ENCODE data around the gene SLC7A8.

The SLC7A8 gene

GRCh38 chr14:23132970-23133369 is 50.5 kb downstream of the SLC7A8 start:
- Histone ChIP-seq H3K14ac (ENCODE audit: low read length) (no peak overlapping the region), H3K18ac (ENCODE audit: low read length) (no peak overlapping the region), H3K23ac (ENCODE audit: low read depth, low read length, poor library complexity) (no peak overlapping the region), H3K9me3 (replicated peaks in 1 of 2; ENCODE audit: control insufficient read depth in 2 of 2, insufficient read depth in 1 of 2, low read depth in 1 of 2, low read length in 2 of 2) (peaks cover 0 to under 1% of the 10 kb centered on the region in 2 donors), H3K9ac (ENCODE audit: low read depth, low read length, poor library complexity) (no peak overlapping the region), H2AK5ac (ENCODE audit: low read depth, low read length) (no peak overlapping the region), H3K4me1 (ENCODE audit: control insufficient read depth in 2 of 2, insufficient read depth in 1 of 2, low read depth in 1 of 2, low read length in 2 of 2) (no peaks in the 10 kb centered on the region), H3K4me3 (ENCODE audit: low read length in 2 of 2) (no peak overlapping the region), H3K27ac (replicated peaks; ENCODE audit: low read length) (no peak overlapping the region), H3K4ac (ENCODE audit: low read length) (no peak overlapping the region), H3K79me1 (ENCODE audit: low read depth, low read length) (no peaks in the 10 kb centered on the region), H2BK12ac (ENCODE audit: low read length) (no peak overlapping the region), H2BK120ac (ENCODE audit: low read depth, low read length) (no peak overlapping the region), H3K4me2 (ENCODE audit: insufficient read depth, low read length, poor library complexity, severe bottlenecking) (no peak overlapping the region), H2AFZ (ENCODE audit: low read length) (no peak overlapping the region), H4K8ac (ENCODE audit: low read depth, low read length) (no peak overlapping the region), H3K36me3 (replicated peaks in 1 of 2; ENCODE audit: control insufficient read depth in 2 of 2, insufficient read depth in 2 of 2, low read length in 2 of 2) (peaks cover 0 to 19% of the 10 kb centered on the region in 2 donors), H2BK5ac (ENCODE audit: low read length) (no peak overlapping the region), H4K91ac (ENCODE audit: low read depth, low read length, poor library complexity) (no peak overlapping the region), H2BK15ac (ENCODE audit: low read length) (no peak overlapping the region), H3K27me3 (ENCODE audit: control insufficient read depth in 3 of 3, insufficient read depth in 3 of 3, low read depth in 1 of 3, low read length in 3 of 3) (no peaks in the 10 kb centered on the region)
- WGBS, 2 donors (ENCODE audit: extremely low coverage in 2 of 2, insufficient read length in 2 of 2, insufficient replicate concordance in 1 of 2), result no CpG with 5 or more reads among the region's 8 CpGs
- no peak for DNase-seq (ENCODE audit: low spot score)

GRCh38 chr14:23131482-23131881 is 52.0 kb downstream of the SLC7A8 start:
- Histone ChIP-seq H3K79me1 (ENCODE audit: low read depth, low read length) (no peaks in the 10 kb centered on the region), H2AFZ (ENCODE audit: low read length) (no peak overlapping the region), H3K9me3 (replicated peaks in 1 of 2; ENCODE audit: control insufficient read depth in 2 of 2, insufficient read depth in 1 of 2, low read depth in 1 of 2, low read length in 2 of 2) (peaks cover 0 to 2% of the 10 kb centered on the region in 2 donors), H2AK5ac (ENCODE audit: low read depth, low read length) (no peak overlapping the region), H3K27me3 (ENCODE audit: control insufficient read depth in 3 of 3, insufficient read depth in 3 of 3, low read depth in 1 of 3, low read length in 3 of 3) (no peaks in the 10 kb centered on the region), H3K4me3 (ENCODE audit: low read length in 2 of 2) (no peak overlapping the region), H3K9ac (ENCODE audit: low read depth, low read length, poor library complexity) (no peak overlapping the region), H3K14ac (ENCODE audit: low read length) (peak overlapping the region; percentile 12), H3K36me3 (replicated peaks in 1 of 2; ENCODE audit: control insufficient read depth in 2 of 2, insufficient read depth in 2 of 2, low read length in 2 of 2) (peaks cover 0 to 15% of the 10 kb centered on the region in 2 donors), H3K4me1 (ENCODE audit: control insufficient read depth in 2 of 2, insufficient read depth in 1 of 2, low read depth in 1 of 2, low read length in 2 of 2) (no peaks in the 10 kb centered on the region), H3K4me2 (ENCODE audit: insufficient read depth, low read length, poor library complexity, severe bottlenecking) (no peak overlapping the region), H3K23ac (ENCODE audit: low read depth, low read length, poor library complexity) (no peak overlapping the region), H3K18ac (ENCODE audit: low read length) (no peak overlapping the region), H2BK120ac (ENCODE audit: low read depth, low read length) (no peak overlapping the region), H2BK15ac (ENCODE audit: low read length) (no peak overlapping the region), H4K91ac (ENCODE audit: low read depth, low read length, poor library complexity) (no peak overlapping the region), H3K4ac (ENCODE audit: low read length) (no peak overlapping the region), H4K8ac (ENCODE audit: low read depth, low read length) (no peak overlapping the region), H2BK12ac (ENCODE audit: low read length) (no peak overlapping the region), H3K27ac (replicated peaks; ENCODE audit: low read length) (no peak overlapping the region), H2BK5ac (ENCODE audit: low read length) (no peak overlapping the region)
- no CpG with 5 or more reads among the region's 5 CpGs for WGBS, 2 donors (ENCODE audit: extremely low coverage in 2 of 2, insufficient read length in 2 of 2, insufficient replicate concordance in 1 of 2)
- DNase-seq (ENCODE audit: low spot score), result no peak

- H2BK15ac ChIP-seq (ENCODE audit: low read length), result no peak overlapping the region
- no CpG with 5 or more reads among the region's 3 CpGs for WGBS, 2 donors (ENCODE audit: extremely low coverage in 2 of 2, insufficient read length in 2 of 2, insufficient replicate concordance in 1 of 2)
- H3K4me1 ChIP-seq (ENCODE audit: control insufficient read depth in 2 of 2, insufficient read depth in 1 of 2, low read depth in 1 of 2, low read length in 2 of 2), result no peaks in the 10 kb centered on the region
- DNase-seq (ENCODE audit: low spot score), result no peak
- no peaks in the 10 kb centered on the region for H3K27me3 ChIP-seq (ENCODE audit: control insufficient read depth in 3 of 3, insufficient read depth in 3 of 3, low read depth in 1 of 3, low read length in 3 of 3)
- H3K27ac ChIP-seq (replicated peaks; ENCODE audit: low read length), result no peak overlapping the region
- no peaks in the 10 kb centered on the region for H3K79me1 ChIP-seq (ENCODE audit: low read depth, low read length)
- no peak overlapping the region for H3K14ac ChIP-seq (ENCODE audit: low read length)
- no peak overlapping the region for H3K4me2 ChIP-seq (ENCODE audit: insufficient read depth, low read length, poor library complexity, severe bottlenecking)
- no peak overlapping the region for H3K4ac ChIP-seq (ENCODE audit: low read length)
- no peak overlapping the region for H2AK5ac ChIP-seq (ENCODE audit: low read depth, low read length)
- H4K91ac ChIP-seq (ENCODE audit: low read depth, low read length, poor library complexity), result no peak overlapping the region
- H3K23ac ChIP-seq (ENCODE audit: low read depth, low read length, poor library complexity), result no peak overlapping the region
- no peak overlapping the region for H3K9ac ChIP-seq (ENCODE audit: low read depth, low read length, poor library complexity)
- H2BK12ac ChIP-seq (ENCODE audit: low read length), result no peak overlapping the region
- peaks cover 0 to 2% of the 10 kb centered on the region in 2 donors for H3K9me3 ChIP-seq (replicated peaks in 1 of 2; ENCODE audit: control insufficient read depth in 2 of 2, insufficient read depth in 1 of 2, low read depth in 1 of 2, low read length in 2 of 2)
- no peak overlapping the region for H2BK5ac ChIP-seq (ENCODE audit: low read length)
- H2BK120ac ChIP-seq (ENCODE audit: low read depth, low read length), result no peak overlapping the region
- H4K8ac ChIP-seq (ENCODE audit: low read depth, low read length), result no peak overlapping the region
- peaks cover 0 to 11% of the 10 kb centered on the region in 2 donors for H3K36me3 ChIP-seq (replicated peaks in 1 of 2; ENCODE audit: control insufficient read depth in 2 of 2, insufficient read depth in 2 of 2, low read length in 2 of 2)
- no peak overlapping the region for H3K4me3 ChIP-seq (ENCODE audit: low read length in 2 of 2)
- no peak overlapping the region for H2AFZ ChIP-seq (ENCODE audit: low read length)
- no peak overlapping the region for H3K18ac ChIP-seq (ENCODE audit: low read length)
Observed at GRCh38 chr14:23130871-23131270, 52.6 kb downstream of the SLC7A8 start.

GRCh38 chr14:23129759-23130316 is 53.6 kb downstream of the SLC7A8 start:
- H3K9me3 ChIP-seq (replicated peaks in 1 of 2; ENCODE audit: control insufficient read depth in 2 of 2, insufficient read depth in 1 of 2, low read depth in 1 of 2, low read length in 2 of 2), result peaks cover 0 to 2% of the 10 kb centered on the region in 2 donors
- H2BK120ac ChIP-seq (ENCODE audit: low read depth, low read length), result no peak overlapping the region
- H3K36me3 ChIP-seq (replicated peaks in 1 of 2; ENCODE audit: control insufficient read depth in 2 of 2, insufficient read depth in 2 of 2, low read length in 2 of 2), result peaks cover 0 to 10% of the 10 kb centered on the region in 2 donors
- H3K27ac ChIP-seq (replicated peaks; ENCODE audit: low read length), result no peak overlapping the region
- no peak overlapping the region for H2BK5ac ChIP-seq (ENCODE audit: low read length)
- no peak overlapping the region for H4K8ac ChIP-seq (ENCODE audit: low read depth, low read length)
- H4K91ac ChIP-seq (ENCODE audit: low read depth, low read length, poor library complexity), result no peak overlapping the region
- H2BK12ac ChIP-seq (ENCODE audit: low read length), result no peak overlapping the region
- H3K23ac ChIP-seq (ENCODE audit: low read depth, low read length, poor library complexity), result no peak overlapping the region
- H3K79me1 ChIP-seq (ENCODE audit: low read depth, low read length), result no peaks in the 10 kb centered on the region
- H3K27me3 ChIP-seq (ENCODE audit: control insufficient read depth in 3 of 3, insufficient read depth in 3 of 3, low read depth in 1 of 3, low read length in 3 of 3), result no peaks in the 10 kb centered on the region
- no peak overlapping the region for H3K4ac ChIP-seq (ENCODE audit: low read length)
- DNase-seq (ENCODE audit: low spot score), result no peak
- H3K4me1 ChIP-seq (ENCODE audit: control insufficient read depth in 2 of 2, insufficient read depth in 1 of 2, low read depth in 1 of 2, low read length in 2 of 2), result no peaks in the 10 kb centered on the region
- H3K14ac ChIP-seq (ENCODE audit: low read length), result no peak overlapping the region
- H3K9ac ChIP-seq (ENCODE audit: low read depth, low read length, poor library complexity), result no peak overlapping the region
- no peak overlapping the region for H3K4me2 ChIP-seq (ENCODE audit: insufficient read depth, low read length, poor library complexity, severe bottlenecking)
- WGBS, 2 donors (ENCODE audit: extremely low coverage in 2 of 2, insufficient read length in 2 of 2, insufficient replicate concordance in 1 of 2), result no CpG with 5 or more reads among the region's 7 CpGs
- no peak overlapping the region for H3K4me3 ChIP-seq (ENCODE audit: low read length in 2 of 2)
- no peak overlapping the region for H3K18ac ChIP-seq (ENCODE audit: low read length)
- no peak overlapping the region for H2AFZ ChIP-seq (ENCODE audit: low read length)
- H2AK5ac ChIP-seq (ENCODE audit: low read depth, low read length), result no peak overlapping the region
- H2BK15ac ChIP-seq (ENCODE audit: low read length), result no peak overlapping the region

Measured in neuronal stem cell (in vitro differentiated cells).